NOMO-1 (cell line): Measurements from ENCODE around the gene CSF2.

ENCODE experiments used
- DNase-seq, 2 experiments: peaks; one replicate each; lab custom pipeline; 2025; ENCODE audit not compliant: unreplicated experiment in 2 of 2; lab: John Stamatoyannopoulos, UW

Gene CSF2

DNA sequence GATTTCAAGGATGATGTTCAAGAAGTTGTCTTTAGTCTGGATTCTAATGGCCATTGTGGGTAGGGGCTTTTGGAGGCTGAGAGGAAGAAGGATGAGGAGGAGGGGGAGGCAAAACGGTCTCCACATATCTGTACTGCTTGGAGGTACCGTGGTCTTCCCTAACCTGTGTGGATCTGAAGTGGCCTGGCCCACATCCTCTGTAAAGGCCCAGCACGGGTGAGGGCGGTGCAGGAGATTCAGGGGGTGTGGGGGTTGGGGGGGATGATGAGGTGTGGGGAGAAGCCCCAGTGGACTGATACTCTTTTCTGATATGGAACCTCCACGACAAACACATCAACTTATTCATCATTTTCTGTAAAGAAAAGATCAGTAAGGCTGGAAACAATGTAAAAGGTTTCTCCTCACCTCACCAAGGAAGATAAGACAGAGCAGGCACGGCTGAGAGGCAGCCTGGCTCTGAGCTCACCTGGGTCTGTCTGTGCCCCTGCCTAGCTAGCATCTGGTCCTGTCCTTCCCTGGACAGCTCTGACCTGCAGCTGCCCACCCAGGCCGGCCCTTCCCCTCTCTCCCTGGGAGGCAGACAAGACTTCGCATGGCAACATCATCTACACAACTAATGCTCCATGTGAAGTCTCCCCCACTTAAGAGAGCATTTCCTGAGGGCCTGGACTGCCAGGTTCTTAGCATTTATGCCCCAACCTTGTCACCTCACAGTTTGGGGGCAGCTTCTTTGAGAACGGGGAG, 18.7 kb upstream of the CSF2 start:
- no peak for DNase-seq

DNA sequence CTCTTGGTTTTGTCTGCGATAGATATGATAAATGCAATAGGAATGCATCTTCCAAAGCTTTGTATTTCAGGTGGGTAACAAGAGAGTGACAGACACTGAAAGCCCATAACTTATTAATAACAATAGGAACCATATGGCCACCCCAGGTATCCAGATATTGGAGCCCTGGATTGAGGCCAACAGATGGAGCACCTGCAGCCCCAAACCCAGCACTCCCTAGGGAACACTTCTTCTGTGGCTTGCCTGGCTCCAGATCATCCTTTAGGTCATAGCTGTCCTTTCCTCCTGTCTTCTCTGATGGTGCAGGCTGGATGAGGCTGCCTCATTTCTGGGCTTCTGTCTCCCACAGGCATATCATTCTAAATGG, 18.2 kb upstream of the CSF2 start:
- DNase-seq, result no peak

DNA sequence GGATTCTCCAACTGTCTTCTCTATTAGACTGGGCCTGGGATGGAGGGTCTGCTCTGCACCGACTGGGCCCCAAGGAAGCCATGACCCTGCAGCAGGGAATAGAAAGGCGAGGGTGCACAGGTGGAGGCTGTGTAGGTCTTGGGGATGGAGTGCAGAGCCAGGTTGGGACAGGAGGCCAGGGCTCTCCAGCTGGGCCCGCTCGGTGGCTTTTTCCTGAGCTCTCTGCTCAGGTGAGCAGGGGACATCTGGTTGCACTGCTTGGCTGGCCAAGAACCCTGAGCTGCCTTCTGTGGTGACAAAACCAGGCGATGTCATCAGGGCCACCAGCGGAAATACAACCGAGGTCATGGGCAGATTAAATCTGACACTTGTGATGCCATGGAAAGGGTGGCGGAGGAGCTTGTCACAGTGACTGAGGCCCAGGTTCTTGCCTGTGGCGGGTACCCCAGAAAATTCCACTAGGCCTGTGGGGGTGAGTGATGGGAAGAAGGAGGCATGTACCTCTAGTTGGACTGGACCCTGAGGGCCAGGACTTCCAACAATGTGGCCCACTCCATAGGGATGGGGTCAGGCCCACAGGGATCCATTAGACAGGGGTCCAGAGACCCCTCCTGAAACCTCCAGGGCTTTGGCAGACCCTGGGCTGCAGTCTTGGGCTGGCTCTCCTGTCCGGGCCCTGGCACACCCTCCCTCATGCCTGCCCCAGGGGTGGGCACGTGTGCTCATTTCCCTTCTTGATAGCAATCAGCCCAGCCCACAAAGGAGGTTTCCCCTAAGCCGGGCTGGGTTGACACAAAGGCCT, 17.6 kb upstream of the CSF2 start:
- DNase-seq, result no peak

DNA sequence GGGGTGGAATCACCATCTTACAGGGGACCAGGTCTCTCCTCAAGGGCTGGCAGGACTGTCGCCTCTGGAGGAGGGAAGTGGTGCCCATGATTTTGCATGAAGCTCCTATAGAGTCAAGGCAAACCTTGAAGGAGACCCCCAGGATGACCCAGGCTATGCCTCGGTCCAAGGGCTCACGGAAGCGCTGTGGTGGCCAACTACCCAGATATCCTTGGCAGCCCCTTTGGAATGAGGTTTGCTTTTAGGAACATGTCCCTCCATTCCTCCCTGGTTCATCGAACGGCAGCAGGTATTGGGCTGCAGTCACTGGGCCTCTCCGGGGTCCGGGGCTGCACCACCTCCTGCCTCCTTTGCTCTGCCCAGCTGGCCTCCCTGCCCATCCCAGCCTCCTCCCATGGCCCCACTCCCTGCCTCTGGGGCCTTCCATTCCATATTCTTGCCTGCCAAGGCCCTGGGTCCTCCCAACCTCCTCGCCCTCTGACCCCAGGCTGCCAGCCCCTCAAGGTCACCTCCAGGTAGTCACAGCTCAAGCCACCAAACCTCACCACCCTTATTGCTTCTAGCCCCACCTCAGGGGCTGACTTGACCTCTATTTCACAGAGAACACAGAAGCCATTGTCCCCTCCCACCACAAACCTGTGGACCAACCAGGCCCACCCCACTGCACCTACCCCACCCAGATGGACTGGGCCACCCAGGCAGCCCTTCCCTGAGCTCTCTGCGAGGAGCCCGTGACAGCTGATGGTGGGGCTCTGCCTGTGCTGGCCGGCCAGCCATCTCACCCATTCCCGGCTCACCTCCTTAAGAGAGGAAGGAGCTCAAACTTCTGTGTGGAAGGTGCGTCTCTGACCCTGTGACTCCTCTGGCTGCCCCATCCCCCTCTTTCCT, 16.7 kb upstream of the CSF2 start:
- DNase-seq, result no peak

DNA sequence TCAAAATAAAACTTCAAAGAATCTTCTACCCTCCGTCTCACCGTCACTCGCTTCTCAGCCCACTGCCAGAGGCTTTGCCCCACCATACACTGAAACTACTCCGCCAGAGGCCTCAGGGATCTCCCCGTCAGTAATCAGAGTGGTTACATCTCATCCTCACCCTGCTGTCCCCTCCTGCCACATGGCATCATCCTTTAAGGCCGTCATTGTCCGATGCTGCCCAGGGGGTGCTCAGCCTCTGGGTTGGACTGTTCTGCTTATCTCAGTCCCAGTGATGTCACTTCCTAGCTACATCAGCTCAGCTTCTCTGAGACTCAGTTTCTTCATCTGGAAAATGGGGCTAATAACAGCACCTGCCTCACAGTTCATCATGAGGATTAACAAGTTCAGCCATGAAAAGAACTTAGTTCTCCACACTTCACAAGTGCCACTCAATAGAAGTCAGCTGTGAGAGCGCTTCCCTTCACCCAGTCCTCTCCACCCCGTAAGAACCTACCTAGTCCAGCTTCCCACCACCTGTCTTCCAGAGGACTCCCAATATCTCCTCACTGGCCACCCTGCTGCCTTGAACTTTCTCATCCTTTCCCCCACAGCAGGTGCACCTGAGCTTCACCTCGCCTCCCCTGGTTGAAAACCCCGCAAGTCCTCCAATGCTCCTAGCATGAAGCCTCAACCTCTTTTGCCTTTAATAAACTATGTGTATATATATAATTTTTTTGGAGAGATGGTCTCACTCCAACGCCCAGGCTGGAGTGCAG, 15.9 kb upstream of the CSF2 start:
- DNase-seq, result no peak

DNA sequence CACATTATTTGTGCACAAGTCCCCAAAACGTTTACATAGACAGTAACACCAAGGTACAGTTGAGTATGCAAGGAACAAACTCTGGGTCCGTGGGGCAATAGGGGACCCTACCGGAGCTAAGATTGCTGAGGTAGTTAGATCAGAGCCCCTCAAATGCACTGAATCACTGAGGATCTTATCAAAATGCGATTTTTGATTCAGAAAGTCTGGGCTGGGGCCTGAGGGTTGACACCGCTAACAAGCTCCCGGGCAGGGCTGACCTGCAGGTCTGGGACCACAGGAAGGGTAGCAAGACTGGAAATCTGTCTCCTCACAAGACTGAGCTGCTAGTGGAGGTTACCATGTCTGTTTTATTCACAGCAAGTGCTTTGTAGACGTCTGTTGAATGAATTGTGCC, 14.9 kb upstream of the CSF2 start:
- no peak for DNase-seq

DNA sequence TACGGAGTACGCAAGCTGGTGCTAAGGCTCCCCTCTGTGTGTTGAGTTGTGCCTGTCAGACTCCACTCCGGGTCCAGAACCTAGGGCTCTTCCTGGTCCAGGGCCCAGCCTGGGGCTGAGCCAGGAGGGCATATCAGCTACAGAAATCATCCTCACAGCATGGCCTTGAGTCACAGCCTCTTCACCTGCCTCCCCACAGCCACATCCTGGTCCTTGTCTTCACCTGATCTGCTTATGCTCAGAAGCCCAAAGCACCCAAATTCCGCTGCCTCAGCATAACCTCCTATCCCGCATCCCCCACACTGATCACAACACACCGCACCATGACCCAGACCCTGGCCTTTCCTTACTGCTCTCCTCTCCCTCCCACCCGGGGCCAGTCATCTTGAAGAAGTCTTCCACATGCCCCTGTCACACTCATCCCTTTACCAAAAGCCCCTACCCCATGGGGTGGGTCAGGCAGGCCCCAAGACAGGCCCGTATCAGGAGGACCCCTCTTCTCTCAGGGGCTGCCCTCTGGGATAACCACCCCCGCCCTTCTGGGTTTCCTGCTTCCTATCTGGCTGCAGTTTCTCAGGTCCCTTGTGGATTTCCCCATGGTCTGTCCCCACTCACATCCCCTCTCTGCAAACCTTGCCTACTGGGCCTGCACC, 14.4 kb upstream of the CSF2 start:
- no peak for DNase-seq

DNA sequence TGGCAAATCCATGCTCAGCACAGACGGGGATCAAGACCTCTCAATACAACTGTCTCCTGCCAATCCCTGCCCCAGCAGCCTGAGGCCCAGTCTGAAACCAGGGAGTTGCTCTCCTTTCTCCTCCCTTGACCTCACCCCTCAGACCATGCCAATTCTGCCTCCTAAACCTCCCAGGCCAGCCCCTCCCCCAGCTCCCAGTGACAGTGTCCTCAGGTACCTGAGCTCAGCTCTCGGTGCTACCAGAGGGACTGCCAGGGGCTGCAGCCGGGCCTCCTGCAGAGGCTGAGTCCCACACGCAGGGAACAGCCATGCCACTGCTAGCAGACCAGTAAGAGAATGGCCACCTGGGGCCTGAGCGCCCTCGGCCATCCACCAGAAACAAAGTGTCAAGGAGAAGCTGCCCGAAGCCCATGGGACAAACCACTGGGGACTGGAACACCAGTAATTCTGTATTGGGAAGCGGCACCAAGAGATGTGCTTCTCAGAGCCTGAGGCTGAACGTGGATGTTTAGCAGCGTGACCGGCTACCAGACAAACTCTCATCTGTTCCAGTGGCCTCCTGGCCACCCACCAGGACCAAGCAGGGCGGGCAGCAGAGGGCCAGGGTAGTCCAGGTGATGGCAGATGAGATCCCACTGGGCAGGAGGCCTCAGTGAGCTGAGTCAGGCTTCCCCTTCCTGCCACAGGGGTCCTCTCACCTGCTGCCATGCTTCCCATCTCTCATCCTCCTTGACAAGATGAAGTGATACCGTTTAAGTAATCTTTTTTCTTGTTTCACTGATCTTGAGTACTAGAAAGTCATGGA, 13.7 kb upstream of the CSF2 start:
- DNase-seq, result no peak

DNA sequence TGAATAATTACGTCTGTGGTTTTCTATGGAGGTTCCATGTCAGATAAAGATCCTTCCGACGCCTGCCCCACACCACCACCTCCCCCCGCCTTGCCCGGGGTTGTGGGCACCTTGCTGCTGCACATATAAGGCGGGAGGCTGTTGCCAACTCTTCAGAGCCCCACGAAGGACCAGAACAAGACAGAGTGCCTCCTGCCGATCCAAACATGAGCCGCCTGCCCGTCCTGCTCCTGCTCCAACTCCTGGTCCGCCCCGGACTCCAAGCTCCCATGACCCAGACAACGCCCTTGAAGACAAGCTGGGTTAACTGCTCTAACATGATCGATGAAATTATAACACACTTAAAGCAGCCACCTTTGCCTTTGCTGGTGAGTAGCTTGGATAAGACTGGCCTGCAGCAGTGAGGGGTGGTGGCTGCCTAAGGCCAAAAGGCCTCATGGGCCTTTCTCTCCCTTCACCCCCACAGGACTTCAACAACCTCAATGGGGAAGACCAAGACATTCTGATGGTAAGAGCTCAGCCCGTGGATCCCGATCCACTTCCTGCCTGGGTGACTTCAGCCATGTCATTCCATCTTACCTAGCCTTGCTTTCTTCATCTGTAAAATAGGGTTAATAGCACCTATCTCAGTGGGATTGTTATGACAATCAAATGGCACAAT, 13.0 kb upstream of the CSF2 start, which contains the start of gene IL3:
Gene IL3, plus strand, starts transcription at position 155 of the 661 bp plus-strand sequence. Its CDS starts 52 bp downstream, at position 207.
- DNase-seq, result no peak

DNA sequence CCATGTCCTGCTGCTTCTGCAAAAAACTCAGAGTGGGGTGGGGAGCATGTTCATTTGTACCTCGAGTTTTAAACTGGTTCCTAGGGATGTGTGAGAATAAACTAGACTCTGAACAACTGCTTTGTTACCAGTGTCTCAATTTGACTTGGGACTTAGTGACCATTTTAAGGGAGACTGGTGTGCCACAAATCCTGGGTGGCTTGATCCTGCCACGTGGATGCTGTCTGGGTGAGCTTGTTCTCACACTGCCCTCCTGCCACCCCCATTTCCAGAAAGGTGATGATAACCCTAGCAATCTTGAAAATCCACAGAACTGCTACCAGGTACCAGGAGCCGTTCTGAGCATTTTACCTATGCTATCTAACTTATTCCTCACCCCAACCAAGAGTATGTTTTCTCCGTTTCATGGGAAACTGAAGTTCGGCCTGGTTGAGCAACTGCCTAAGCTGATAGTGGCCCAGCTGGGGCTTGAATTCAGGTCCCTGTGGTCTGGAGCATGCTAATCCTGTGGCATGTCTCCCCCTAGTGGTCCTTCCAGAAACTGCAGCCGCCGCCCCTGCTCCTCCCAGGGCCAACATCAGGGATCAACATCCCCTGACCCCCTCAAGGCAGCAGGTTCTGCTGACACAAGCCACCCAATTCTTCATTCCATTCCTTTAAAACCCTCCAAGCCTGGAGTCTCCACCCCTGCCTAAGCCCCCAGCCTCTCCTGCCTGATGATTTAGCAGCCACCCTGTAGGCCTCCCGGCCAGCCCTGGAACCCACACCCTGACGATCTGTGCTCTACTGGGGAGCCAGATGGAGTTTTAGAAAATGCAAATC, 10.3 kb upstream of the CSF2 start:
- peak; percentile 42 to 52 for DNase-seq

DNA sequence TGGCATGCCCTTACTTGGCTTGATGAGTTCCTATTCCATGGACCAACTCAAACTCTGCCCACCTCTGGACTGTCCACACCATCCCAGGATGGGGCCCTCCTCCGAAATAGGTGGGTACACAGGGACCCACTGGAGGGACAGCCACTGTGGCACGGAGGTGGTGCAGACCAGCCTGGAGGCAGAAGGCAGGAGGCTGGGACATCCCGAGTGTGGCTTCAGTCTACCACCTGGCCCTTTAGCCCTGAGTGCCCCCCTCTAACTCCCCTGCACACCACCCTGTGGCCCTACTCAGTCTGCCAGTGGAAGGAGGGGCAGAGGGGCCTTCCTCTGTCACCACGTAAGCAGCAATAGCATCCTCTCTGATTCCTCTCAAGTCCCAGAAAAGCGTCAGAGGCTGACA, 9.4 kb upstream of the CSF2 start:
- no peak for DNase-seq

DNA sequence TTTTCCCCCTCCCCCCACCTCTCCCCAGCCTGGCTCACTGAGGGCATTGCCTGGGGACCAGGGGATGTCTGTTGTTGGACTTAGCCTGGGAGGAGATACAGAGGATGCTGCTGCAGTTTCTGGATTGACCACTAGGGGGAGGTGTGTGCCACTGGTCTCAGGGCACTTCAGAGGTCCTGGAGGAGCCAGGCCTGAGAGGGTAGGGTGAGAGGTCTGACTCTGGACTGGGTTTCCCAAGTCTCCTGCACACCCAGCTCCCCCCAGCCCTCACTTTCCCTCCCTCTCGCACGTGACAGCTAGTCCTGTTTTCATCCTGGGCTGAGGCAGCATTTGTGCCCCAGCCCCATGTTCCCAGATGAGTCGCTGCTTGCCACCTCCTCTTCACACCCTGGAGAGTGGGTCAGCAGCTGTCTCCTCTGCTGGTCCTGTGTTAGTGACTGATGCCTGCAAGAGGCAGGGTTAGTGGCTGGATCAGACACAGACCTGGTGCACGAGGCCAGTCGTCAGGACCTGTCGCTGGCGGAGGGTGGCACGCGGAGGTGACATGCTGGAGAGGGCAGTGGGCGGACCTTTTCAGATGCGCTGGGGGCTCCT, 8.8 kb upstream of the CSF2 start:
- peak; percentile 57 to 59 for DNase-seq

DNA sequence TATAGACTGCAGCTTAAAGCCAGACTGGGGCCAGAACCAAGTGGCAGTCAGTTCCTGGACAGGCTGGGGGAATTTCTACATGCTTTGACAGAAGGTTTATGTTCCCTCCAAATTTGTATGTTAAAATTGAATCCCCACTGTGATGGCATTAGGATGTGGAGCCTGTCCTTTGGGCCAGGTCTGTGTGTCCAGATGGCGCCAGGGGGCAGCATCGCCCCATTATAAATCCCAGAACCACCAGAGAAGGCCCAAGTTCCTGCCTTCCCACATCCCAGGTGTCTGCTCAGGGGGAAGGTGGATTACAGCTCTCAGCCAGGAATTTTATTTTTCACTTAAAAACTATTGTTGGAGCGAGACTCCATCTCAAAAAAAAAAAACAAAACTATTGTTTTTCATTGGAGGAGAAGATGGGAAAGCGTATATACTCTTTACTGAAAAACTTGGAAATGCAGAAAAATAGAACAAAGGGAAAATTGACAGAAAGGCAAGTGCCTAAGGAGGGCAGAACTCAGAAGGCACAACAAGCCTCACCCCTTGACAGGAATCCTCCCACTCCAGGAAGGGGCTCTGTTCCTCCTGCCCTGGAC, 8.1 kb upstream of the CSF2 start:
- DNase-seq, result peak; percentile 25 to 47

DNA sequence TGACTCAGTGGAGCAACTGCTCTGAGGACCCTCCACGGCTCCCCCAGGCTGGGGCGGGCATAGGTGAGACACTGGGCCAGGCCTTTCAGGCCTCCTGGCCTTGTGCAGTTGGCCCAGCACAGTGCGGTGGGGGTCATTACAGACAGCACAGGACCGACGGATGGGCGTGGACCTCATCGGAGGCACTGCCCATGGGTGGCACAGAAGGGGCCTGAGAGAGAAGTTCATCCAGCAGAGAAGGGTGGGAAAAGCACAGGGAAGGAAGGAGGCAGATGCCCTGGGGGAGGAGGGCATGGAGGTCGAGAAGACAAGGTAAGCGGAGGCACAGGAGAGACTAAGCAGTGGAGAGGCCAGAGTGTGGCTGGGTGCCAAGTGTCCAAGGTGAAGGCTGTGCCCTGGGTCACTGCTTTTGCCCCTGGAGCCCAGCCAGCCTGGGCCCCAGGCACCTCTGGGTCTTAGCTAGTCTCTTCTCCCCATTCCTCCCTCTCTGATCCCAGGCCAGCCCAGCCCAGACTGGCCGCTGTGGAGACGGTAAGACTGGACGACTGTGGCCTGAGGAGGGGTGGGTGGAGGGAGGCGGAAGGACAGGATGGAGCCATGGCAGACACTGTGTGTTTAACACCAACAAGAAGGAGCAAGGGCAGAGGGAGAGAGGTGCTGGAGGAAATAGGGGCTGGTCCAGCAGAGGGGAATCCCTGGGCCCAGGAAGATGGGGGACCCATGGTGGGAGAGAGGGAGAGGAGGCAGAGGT, 7.5 kb upstream of the CSF2 start:
- DNase-seq, result no peak

DNA sequence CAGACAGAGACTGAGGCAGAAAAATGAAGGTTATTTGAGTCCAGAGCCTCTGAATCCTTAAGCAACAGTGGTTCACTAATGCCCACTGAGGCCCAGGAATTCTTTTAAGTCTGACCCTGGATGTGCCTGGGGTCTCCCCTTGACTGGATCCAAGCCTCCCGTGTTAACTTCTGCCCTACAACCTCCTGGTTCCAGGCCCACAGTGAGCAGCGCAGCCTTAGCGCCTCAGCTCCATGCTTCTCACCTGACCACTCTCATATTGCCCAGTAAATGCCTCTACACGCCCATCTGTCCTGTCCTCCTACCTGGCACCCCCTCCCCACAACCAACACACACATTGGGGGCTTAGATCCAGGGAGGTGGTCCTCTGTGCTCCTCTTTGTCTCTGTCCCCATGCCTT, 6.7 kb upstream of the CSF2 start:
- no peak for DNase-seq

DNA sequence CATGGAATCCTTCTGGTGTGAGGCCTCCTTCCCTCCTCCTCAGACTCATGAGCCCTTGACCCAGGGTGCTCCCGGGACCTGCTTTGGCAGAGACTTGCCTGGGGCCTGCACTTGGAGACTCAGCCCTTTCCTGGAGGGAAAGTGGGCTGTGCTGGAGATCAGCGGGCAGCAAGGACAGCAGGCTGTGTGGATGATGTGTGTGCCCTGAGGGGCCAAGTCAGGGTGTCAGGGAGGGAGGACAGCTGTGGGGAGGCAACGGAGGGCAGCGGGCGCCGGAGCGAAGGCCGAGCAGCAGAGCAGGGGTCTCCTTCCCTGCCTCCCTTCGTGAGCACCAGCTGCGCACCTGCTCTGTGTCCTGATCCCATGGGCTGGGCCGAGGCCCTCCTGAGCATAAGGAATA, 6.1 kb upstream of the CSF2 start:
- DNase-seq, result no peak
